Activated T-helper 2 cell treated with anti-CD3 and anti-CD28 coated beads, Interferon-gamma antibody, Interleukin-2, Interleukin-4, amounts not matched to agents 10 μg/mL and 5 μg/mL and 100 μg/mL, durations not matched to agents 14 hours and 24 hours and 36 hours (primary cell): Measurements from ENCODE around the gene LRP1. TPM values are rescaled to one million over a fixed set of nuclear protein-coding genes. Genes with fewer than 3 reads are reported as not detected.
A peak's percentile ranks its signal among the peaks of the same experiment; 100 is the strongest.

ENCODE experiments used
- DNase-seq: peaks from one replicate; pipeline ENCODE4 v3.0.0; 2021; ENCODE audit warnings: low spot score
- H3K27ac Mint-ChIP-seq: one replicate; pipeline ENCODE4 v1.8.0; 2021; ENCODE audit warnings: mixed read lengths
- H3K27me3 Mint-ChIP-seq: one replicate; pipeline ENCODE4 v1.8.0; 2021; ENCODE audit warnings: low read depth, mixed read lengths
- H3K36me3 Mint-ChIP-seq: one replicate; pipeline ENCODE4 v1.8.0; 2021; ENCODE audit warnings: low read depth, mixed read lengths
- H3K4me1 Mint-ChIP-seq: one replicate; pipeline ENCODE4 v1.8.0; 2021; ENCODE audit warnings: low read depth, mixed read lengths
- H3K4me3 Mint-ChIP-seq: one replicate; pipeline ENCODE4 v1.8.0; 2021; ENCODE audit warnings: low read depth, mild to moderate bottlenecking, moderate library complexity, mixed read lengths
- H3K9me3 Mint-ChIP-seq: one replicate; pipeline ENCODE4 v1.8.0; 2021; ENCODE audit warnings: mixed read lengths
- intact Hi-C: fragments of 100-400 bp; cut with micrococcal nuclease; formaldehyde crosslinking; loops from one replicate; pipeline ENCODE4 v1.15.1; 2023
- total RNA-seq: library from RNA; stranded (reverse); gene quantifications from 2 replicates; pipeline ENCODE4 v1.2.3, GENCODE V29; 2022

The LRP1 gene
- total RNA-seq, 1 donor from 2014 or later: 2.1 TPM

GRCh38 chr12:57182918-57183575, 54.8 kb downstream of the LRP1 start:
- intact Hi-C loops: loop anchor here (2.0 to 10.0 kb wide), 4 partner anchors 58 to 428 kb away; partner anchors contain the start of genes PRIM1 and ZBTB39
- Mint-ChIP-seq H3K36me3 (no peaks in the 10 kb centered on the region), H3K9me3 (no peaks in the 10 kb centered on the region), H3K4me1 (peaks cover 5% of the 10 kb centered on the region), H3K4me3 (no peak overlapping the region), H3K27ac (no peak overlapping the region), H3K27me3 (no peaks in the 10 kb centered on the region)
- DNase-seq: peak; percentile 69

DNA sequence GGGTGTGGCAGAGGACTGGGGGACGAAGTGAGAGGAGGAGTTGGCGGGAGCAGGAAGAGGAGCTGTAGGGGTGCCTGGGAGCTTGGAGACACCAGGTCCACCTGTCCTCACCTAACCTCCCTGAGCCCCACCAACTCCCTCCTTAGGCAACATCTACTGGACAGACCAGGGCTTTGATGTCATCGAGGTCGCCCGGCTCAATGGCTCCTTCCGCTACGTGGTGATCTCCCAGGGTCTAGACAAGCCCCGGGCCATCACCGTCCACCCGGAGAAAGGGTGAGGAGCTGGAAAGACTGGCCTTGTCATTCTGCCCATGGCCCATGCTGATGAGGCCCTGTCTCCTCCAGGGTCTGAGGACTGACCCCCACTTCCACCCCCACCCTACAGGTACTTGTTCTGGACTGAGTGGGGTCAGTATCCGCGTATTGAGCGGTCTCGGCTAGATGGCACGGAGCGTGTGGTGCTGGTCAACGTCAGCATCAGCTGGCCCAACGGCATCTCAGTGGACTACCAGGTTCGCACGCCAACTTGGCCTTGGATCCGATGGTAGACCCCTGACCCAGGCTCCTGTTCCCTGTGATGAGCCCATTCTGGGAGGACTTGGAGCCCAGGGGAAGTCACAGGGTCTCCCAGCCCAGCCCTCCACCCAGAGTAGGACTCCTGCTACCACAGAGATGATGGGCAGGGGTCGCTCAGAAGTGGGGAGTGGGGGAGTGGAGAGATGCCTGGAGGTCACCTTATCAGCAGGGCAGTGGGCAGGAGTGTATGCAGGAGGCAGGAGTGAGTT, 55.8 kb downstream of the LRP1 start:
- H3K9me3 Mint-ChIP-seq: no peaks in the 10 kb centered on the region
- no peak overlapping the region for H3K4me3 Mint-ChIP-seq
- no peaks in the 10 kb centered on the region for H3K27me3 Mint-ChIP-seq
- intact Hi-C loops: loop anchor here (2.0 to 10.0 kb wide), 4 partner anchors 59 to 429 kb away; partner anchors contain the start of genes PRIM1 and ZBTB39
- peaks cover 5% of the 10 kb centered on the region for H3K4me1 Mint-ChIP-seq
- DNase-seq: no peak
- H3K27ac Mint-ChIP-seq: no peak overlapping the region
- no peaks in the 10 kb centered on the region for H3K36me3 Mint-ChIP-seq

GRCh38 chr12:57185403-57185802, 57.1 kb downstream of the LRP1 start:
- no peaks in the 10 kb centered on the region for H3K9me3 Mint-ChIP-seq
- H3K4me3 Mint-ChIP-seq: no peak overlapping the region
- H3K27me3 Mint-ChIP-seq: no peaks in the 10 kb centered on the region
- no peaks in the 10 kb centered on the region for H3K36me3 Mint-ChIP-seq
- no peak overlapping the region for H3K27ac Mint-ChIP-seq
- intact Hi-C loops: loop anchor here (10.0 kb wide), 1 partner anchor 431 kb away; the partner anchor contains the start of gene PRIM1
- peaks cover 5% of the 10 kb centered on the region for H3K4me1 Mint-ChIP-seq
- DNase-seq: no peak

DNA sequence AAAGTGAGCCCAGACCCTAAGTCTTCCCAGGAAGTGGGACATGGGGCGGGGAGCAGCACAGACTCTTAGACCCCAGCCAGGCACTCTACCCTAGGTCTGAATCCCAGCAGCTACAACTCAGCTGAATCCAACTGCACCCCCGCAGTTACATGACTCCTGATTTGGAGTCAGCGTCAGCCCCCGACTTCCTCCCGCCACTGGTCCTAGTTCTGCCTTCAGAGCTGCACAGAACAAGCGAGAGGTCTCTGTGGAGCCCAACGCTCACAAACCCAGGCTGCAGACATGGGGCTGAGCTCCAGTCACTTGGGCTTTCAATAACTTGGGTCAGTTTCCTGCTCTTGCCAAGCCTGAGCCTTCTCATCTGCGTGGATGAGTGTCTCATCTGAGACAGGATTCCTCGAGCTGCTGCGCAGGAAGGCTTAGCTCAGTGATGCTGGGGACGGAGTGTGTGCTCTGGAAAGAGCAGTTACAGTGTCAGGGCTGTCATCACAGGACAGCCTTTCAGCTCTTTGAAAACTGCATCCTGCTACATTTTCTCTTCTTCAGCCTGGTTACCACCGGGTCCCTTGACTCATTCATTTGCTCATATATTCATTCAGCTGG, 57.7 kb downstream of the LRP1 start:
- no peak overlapping the region for H3K4me3 Mint-ChIP-seq
- H3K27me3 Mint-ChIP-seq: no peaks in the 10 kb centered on the region
- H3K9me3 Mint-ChIP-seq: no peaks in the 10 kb centered on the region
- H3K4me1 Mint-ChIP-seq: peaks cover 5% of the 10 kb centered on the region
- no peak for DNase-seq
- intact Hi-C loops: loop anchor here (10.0 kb wide), 1 partner anchor 431 kb away; the partner anchor contains the start of gene PRIM1
- H3K36me3 Mint-ChIP-seq: no peaks in the 10 kb centered on the region
- no peak overlapping the region for H3K27ac Mint-ChIP-seq

DNA sequence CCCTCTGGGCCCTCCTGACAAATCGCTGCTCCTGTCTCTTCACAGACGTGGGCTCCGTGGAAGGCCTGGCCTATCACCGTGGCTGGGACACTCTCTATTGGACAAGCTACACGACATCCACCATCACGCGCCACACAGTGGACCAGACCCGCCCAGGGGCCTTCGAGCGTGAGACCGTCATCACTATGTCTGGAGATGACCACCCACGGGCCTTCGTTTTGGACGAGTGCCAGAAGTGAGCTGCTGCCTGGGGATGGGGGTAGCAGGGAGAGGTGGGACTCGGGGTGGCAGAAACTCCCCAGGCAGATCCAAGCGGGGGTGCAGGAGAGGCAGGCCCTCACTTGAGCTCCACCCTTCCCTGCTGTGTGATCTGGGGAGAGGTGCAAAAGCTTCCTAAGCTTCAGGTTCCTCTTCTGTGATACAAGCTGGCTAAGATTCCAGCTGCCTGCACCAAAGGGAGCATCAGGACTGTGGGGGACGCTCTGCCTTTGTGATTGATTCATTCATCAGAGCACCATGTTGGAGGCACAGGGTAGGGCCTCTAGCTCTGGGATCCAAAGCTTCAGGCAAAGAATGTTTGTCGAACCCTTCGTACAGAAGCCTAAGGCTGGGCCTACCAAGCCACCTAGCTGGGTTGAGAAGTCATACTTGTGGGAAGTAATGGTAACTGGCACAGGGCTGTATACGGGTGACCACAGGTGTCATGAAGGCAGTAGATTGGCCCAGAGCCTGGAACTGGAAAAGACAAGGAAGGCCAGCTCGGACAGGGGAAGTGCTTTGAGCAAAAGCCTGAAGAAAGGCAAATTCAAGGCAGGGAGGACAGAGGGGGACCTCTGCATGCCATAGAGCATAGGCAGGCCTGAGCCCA, 59.2 kb downstream of the LRP1 start:
- DNase-seq: no peak
- Mint-ChIP-seq H3K36me3 (no peaks in the 10 kb centered on the region), H3K4me1 (peaks cover 5% of the 10 kb centered on the region), H3K4me3 (no peak overlapping the region), H3K27ac (no peak overlapping the region), H3K9me3 (no peaks in the 10 kb centered on the region), H3K27me3 (no peaks in the 10 kb centered on the region)
- intact Hi-C loops: loop anchor here (10.0 kb wide), 1 partner anchor 433 kb away; the partner anchor contains the start of gene PRIM1

- Mint-ChIP-seq H3K4me1 (peaks cover under 1% of the 10 kb centered on the region), H3K36me3 (no peaks in the 10 kb centered on the region), H3K4me3 (no peak overlapping the region), H3K27me3 (no peaks in the 10 kb centered on the region), H3K9me3 (no peaks in the 10 kb centered on the region), H3K27ac (no peak overlapping the region)
- intact Hi-C loops: loop anchor here (10.0 kb wide), 1 partner anchor 433 kb away; the partner anchor contains the start of gene PRIM1
- DNase-seq: no peak
These were observed 59.8 kb downstream of the LRP1 start for GRCh38 chr12:57188090-57188425.

- H3K27me3 Mint-ChIP-seq: no peaks in the 10 kb centered on the region
- H3K36me3 Mint-ChIP-seq: no peaks in the 10 kb centered on the region
- no peak for DNase-seq
- H3K9me3 Mint-ChIP-seq: no peaks in the 10 kb centered on the region
- no peak overlapping the region for H3K4me3 Mint-ChIP-seq
- H3K27ac Mint-ChIP-seq: no peak overlapping the region
- H3K4me1 Mint-ChIP-seq: no peaks in the 10 kb centered on the region
- intact Hi-C loops: no loop called here
These were observed 61.8 kb downstream of the LRP1 start for GRCh38 chr12:57190037-57190436.

GRCh38 chr12:57190821-57191220, 62.5 kb downstream of the LRP1 start:
- H3K9me3 Mint-ChIP-seq: no peaks in the 10 kb centered on the region
- H3K36me3 Mint-ChIP-seq: no peaks in the 10 kb centered on the region
- intact Hi-C loops: no loop called here
- no peak for DNase-seq
- H3K27me3 Mint-ChIP-seq: no peaks in the 10 kb centered on the region
- no peaks in the 10 kb centered on the region for H3K4me1 Mint-ChIP-seq
- H3K4me3 Mint-ChIP-seq: no peak overlapping the region
- no peak overlapping the region for H3K27ac Mint-ChIP-seq

DNA sequence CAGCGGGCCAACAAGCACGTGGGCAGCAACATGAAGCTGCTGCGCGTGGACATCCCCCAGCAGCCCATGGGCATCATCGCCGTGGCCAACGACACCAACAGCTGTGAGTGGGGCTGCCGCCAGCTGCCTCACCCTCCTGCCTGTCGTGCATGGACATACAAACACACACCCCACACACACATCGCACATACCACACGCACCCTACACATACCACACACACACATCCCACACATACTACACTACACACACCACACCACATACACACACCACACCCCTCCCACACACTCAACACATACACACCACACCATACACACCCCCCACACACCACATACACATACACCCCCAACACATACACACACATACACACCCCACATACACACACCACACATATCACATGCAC, 63.1 kb downstream of the LRP1 start:
- Mint-ChIP-seq H3K9me3 (no peaks in the 10 kb centered on the region), H3K36me3 (no peaks in the 10 kb centered on the region), H3K27ac (no peak overlapping the region), H3K4me3 (no peak overlapping the region), H3K4me1 (no peaks in the 10 kb centered on the region), H3K27me3 (no peaks in the 10 kb centered on the region)
- DNase-seq: no peak
- intact Hi-C loops: no loop called here

- intact Hi-C loops: no loop called here
- no peaks in the 10 kb centered on the region for H3K27me3 Mint-ChIP-seq
- H3K36me3 Mint-ChIP-seq: no peaks in the 10 kb centered on the region
- H3K27ac Mint-ChIP-seq: no peak overlapping the region
- DNase-seq: no peak
- H3K4me3 Mint-ChIP-seq: no peak overlapping the region
- H3K9me3 Mint-ChIP-seq: no peaks in the 10 kb centered on the region
- no peaks in the 10 kb centered on the region for H3K4me1 Mint-ChIP-seq
These were observed 64.6 kb downstream of the LRP1 start for GRCh38 chr12:57192920-57193319.

DNA sequence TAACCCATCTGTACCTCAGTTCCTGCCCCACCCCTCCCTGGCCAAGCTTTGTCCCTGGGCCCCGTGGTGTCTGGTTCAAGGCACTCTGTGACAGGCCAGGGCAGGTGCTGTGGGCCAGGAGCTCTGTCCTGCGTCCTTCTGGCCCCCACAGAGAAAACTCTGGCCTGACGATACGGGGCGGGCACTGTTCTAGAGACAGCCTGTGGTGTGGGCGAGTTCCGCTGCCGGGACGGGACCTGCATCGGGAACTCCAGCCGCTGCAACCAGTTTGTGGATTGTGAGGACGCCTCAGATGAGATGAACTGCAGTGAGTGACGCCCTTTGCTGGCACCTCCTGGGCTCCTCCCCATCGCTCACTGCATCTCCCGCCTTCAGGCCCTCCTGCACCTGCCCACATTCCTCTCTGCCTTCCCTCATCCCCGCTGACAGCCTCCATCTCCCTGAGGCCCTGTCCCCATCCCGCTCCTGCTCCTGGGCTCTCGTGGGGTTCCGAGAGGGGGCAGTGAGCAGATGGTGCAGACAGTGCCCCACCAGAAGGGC, 65.5 kb downstream of the LRP1 start:
- Mint-ChIP-seq H3K4me3 (no peak overlapping the region), H3K36me3 (no peaks in the 10 kb centered on the region), H3K4me1 (no peaks in the 10 kb centered on the region), H3K9me3 (no peaks in the 10 kb centered on the region), H3K27me3 (no peaks in the 10 kb centered on the region), H3K27ac (no peak overlapping the region)
- DNase-seq: no peak
- intact Hi-C loops: no loop called here

DNA sequence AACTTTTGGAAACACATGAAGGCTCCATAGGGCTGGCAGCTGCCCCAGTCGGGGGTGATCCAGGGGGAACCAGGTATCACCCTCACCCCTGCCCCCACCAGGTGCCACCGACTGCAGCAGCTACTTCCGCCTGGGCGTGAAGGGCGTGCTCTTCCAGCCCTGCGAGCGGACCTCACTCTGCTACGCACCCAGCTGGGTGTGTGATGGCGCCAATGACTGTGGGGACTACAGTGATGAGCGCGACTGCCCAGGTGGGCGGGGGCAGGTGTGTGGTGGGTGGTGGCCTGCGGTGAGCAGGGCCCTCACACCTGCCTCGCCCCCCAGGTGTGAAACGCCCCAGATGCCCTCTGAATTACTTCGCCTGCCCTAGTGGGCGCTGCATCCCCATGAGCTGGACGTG, 66.0 kb downstream of the LRP1 start:
- intact Hi-C loops: no loop called here
- no peaks in the 10 kb centered on the region for H3K27me3 Mint-ChIP-seq

More for the DNA sequence above, 66.0 kb downstream of the LRP1 start:
- no peaks in the 10 kb centered on the region for H3K4me1 Mint-ChIP-seq
- H3K27ac Mint-ChIP-seq: no peak overlapping the region
- no peak for DNase-seq
- H3K4me3 Mint-ChIP-seq: no peak overlapping the region
- H3K36me3 Mint-ChIP-seq: no peaks in the 10 kb centered on the region
- no peaks in the 10 kb centered on the region for H3K9me3 Mint-ChIP-seq
